ENCODE data around the gene C19orf33.

Gene C19orf33

GRCh38 chr19:38316477-38317067 is 12.5 kb downstream of the C19orf33 start:
- no peak for TF ChIP-seq CTCF (IDR thresholded peaks at IDR 0.05; ENCODE audit: poor library complexity, severe bottlenecking)
- Histone ChIP-seq H3K4me3 (ENCODE audit: severe bottlenecking) (peak overlapping the region; percentile 50), H3K27me3 (ENCODE audit: insufficient read depth, poor library complexity, severe bottlenecking) (no peaks in the 10 kb centered on the region), H3K36me3 (ENCODE audit: low read depth) (no peaks in the 10 kb centered on the region), H3K4me1 (ENCODE audit: insufficient read depth, poor library complexity, severe bottlenecking) (peaks cover 28% of the 10 kb centered on the region), H3K9me3 (ENCODE audit: severe bottlenecking) (no peaks in the 10 kb centered on the region), H3K27ac (ENCODE audit: poor library complexity, severe bottlenecking) (peak overlapping the region; percentile 57)
- DNase-seq (ENCODE audit: low spot score) (no peak), ATAC-seq (ENCODE audit: low read depth) (no peak)

DNA sequence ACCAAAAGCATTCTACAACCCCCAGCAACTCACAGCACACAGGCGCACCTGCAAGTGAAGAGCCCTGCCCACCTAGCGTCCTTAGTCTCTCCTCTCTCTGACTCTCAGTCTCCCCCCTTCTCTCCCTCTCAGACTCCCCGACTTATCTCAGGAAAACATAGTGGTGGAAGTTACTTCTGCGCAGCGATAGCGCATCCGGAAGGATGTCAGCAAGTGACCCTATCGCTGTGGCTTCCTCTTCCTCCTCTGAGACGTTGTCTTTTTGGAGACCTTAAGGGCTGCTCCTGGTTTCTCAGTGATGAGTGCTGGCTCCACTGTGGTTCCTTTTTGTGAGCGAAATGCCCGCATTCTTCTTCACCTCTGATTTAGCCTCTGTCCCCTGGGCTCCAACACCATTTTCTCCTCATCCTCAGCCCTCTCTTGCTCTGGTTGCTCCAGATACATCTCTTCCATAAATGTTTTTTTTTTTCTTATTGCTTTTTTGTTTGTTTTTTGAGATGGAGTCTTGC is 13.1 kb downstream of the C19orf33 start:
- no peak for DNase-seq (ENCODE audit: low spot score)
- Histone ChIP-seq H3K27ac (ENCODE audit: poor library complexity, severe bottlenecking) (no peak overlapping the region), H3K4me1 (ENCODE audit: insufficient read depth, poor library complexity, severe bottlenecking) (peaks cover 33% of the 10 kb centered on the region), H3K27me3 (ENCODE audit: insufficient read depth, poor library complexity, severe bottlenecking) (no peaks in the 10 kb centered on the region), H3K9me3 (ENCODE audit: severe bottlenecking) (no peaks in the 10 kb centered on the region), H3K36me3 (ENCODE audit: low read depth) (peaks cover 2% of the 10 kb centered on the region; the same call in 1 of the 2 replicates), H3K4me3 (ENCODE audit: severe bottlenecking) (no peak overlapping the region)
- no peak for TF ChIP-seq CTCF (IDR thresholded peaks at IDR 0.05; ENCODE audit: poor library complexity, severe bottlenecking)
- ATAC-seq (ENCODE audit: low read depth) = no peak

DNA sequence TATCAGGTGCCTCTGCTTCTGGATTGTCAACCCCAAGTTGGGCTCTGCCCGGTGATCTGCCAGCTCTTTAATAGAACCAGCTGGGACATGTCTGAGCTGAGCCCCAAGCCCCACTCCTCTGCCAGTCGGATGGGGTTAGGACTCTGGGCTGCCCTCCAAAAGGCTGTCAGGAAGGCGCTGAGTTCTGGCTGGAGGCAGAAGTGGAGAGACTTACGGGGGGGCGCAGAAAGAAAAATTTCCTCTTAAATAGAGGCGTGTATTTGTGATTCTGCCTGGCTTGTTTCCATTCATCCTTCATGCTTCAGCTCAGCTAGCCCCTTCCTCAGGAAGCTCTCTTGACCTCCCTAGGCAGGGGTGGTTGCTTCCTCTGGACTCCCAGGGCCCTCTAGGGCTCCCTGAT is 14.6 kb downstream of the C19orf33 start:
- Histone ChIP-seq H3K4me3 (ENCODE audit: severe bottlenecking) (no peak overlapping the region), H3K27ac (ENCODE audit: poor library complexity, severe bottlenecking) (peak overlapping the region; percentile 58), H3K27me3 (ENCODE audit: insufficient read depth, poor library complexity, severe bottlenecking) (no peaks in the 10 kb centered on the region), H3K9me3 (ENCODE audit: severe bottlenecking) (no peaks in the 10 kb centered on the region), H3K4me1 (ENCODE audit: insufficient read depth, poor library complexity, severe bottlenecking) (peaks cover 36% of the 10 kb centered on the region), H3K36me3 (ENCODE audit: low read depth) (peaks cover 10% of the 10 kb centered on the region)
- DNase-seq (ENCODE audit: low spot score) (peak; percentile 73), ATAC-seq (ENCODE audit: low read depth) (no peak)
- TF ChIP-seq CTCF (IDR thresholded peaks at IDR 0.05; ENCODE audit: poor library complexity, severe bottlenecking) = no peak

DNA sequence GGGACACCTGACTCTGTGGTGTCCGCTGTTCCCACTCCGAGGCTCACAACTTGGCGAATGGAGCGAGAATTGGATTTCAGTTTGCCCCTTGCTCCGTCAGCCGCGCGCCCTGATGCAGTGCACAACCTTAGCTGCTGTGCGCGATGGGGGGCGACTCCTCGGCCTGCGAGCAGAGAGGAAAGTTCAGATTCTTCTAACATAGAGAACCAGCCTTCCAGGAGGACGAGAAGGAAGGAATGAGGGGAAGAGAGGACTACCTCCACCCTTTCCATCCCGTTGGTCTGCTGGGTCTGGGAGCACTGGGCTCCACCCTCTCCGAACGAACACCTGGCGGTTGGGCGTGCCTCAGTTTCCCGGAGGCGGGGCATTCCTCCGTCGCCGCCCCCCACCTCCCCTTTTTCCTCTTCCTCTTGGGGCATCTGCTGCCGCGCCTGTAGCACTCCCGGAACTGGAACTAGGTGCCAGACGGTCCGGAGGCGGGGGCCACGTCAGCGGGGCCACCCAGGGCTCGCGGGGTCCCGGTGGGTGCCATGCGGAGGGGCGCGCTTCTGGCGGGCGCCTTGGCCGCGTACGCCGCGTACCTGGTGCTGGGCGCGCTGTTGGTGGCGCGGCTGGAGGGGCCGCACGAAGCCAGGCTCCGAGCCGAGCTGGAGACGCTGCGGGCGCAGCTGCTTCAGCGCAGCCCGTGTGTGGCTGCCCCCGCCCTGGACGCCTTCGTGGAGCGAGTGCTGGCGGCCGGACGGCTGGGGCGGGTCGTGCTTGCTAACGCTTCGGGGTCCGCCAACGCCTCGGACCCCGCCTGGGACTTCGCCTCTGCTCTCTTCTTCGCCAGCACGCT is 15.6 kb downstream of the C19orf33 start, which contains the start of gene KCNK6:
KCNK6 (plus strand) TSS at position 425 of the 838 bp plus-strand sequence; CDS start at position 531, 106 bp downstream.
- no peaks in the 10 kb centered on the region for H3K9me3 ChIP-seq (ENCODE audit: severe bottlenecking)
- no peak for TF ChIP-seq CTCF (IDR thresholded peaks at IDR 0.05; ENCODE audit: poor library complexity, severe bottlenecking)
- DNase-seq (ENCODE audit: low spot score) (peak; percentile 71), ATAC-seq (ENCODE audit: low read depth) (peak; percentile 34)
- H3K36me3 ChIP-seq (ENCODE audit: low read depth) = peaks cover 16% of the 10 kb centered on the region
- peaks cover 42% of the 10 kb centered on the region for H3K4me1 ChIP-seq (ENCODE audit: insufficient read depth, poor library complexity, severe bottlenecking)
- H3K27me3 ChIP-seq (ENCODE audit: insufficient read depth, poor library complexity, severe bottlenecking) = no peaks in the 10 kb centered on the region
- H3K4me3 ChIP-seq (ENCODE audit: severe bottlenecking) = peak within 1 kb of the TSS; percentile 93
- peak within 1 kb of the TSS; percentile 58 for H3K27ac ChIP-seq (ENCODE audit: poor library complexity, severe bottlenecking)

Data from RWPE2 (cell line).